ENCODE measurements around the gene FNDC1. TPM values are rescaled to one million over a fixed set of nuclear protein-coding genes. Genes with fewer than 3 reads are reported as not detected.

The FNDC1 gene
- total RNA-seq, 1 donor from 2014 or later, result 1.9 TPM

DNA sequence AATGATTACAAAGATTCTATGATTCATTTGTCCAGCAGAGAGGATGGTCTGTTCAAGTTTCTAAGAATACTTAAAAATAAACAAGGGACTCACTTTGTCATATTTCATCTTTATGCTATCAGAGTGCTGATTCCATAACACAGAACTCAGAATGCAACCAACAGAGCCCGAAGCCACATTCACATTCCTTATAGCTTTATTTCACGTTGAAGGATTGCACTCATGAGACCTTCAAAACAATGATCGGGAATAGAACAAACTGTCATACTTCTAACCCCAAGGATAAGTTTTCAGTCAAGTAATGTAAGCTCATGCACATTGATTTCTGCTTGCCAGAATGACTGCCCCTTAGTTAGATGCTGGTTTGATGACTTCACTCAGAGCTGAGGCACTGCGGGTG lies 25.2 kb downstream of the FNDC1 start:
- intact Hi-C loops (cut with micrococcal nuclease), result no loop called here
- no peak for ATAC-seq
- no peak for DNase-seq

GRCh38 chr6:159196430-159196975 lies 27.3 kb downstream of the FNDC1 start:
- DNase-seq (no peak), ATAC-seq (no peak)
- intact Hi-C loops (cut with micrococcal nuclease), result no loop called here

DNA sequence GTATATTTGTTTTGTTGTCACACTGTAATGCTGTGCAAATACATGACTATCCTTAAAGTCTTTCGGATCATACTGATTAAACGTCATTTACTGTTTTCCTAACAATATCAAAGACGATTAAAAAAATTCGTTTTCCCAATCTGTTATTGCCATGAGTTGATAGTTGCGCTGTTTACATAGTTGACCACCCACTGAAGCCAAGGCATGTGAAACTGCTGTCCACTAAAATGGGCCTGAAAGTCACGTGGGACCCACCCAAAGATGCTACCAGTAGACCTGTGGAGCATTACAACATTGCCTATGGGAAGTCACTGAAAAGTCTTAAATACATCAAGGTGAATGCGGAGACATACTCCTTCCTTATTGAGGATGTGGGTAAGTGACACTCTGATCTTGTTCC lies 28.1 kb downstream of the FNDC1 start:
- intact Hi-C loops (cut with micrococcal nuclease), result no loop called here
- DNase-seq (no peak), ATAC-seq (no peak)

DNA sequence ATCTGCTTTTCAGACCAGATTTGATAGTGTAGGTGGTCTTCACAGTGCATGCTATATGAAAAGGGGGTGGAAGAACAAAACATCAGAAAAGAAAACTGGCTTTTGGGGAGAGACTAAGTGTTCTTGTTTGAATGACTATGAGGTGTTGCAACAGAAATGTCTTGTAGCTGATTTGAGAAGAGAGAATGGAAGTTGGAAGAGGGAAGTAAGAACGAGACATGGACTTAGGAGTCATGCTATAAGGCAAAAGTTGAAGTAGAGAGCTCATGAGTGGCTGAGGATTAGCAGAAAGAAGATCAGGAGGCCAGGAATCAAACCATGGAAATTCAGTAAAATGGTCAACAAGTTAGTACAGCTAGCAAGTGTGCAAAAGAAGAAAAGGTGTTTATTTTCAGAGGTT lies 32.1 kb downstream of the FNDC1 start:
- ATAC-seq (no peak), DNase-seq (no peak)
- intact Hi-C loops (cut with micrococcal nuclease), result no loop called here

DNA sequence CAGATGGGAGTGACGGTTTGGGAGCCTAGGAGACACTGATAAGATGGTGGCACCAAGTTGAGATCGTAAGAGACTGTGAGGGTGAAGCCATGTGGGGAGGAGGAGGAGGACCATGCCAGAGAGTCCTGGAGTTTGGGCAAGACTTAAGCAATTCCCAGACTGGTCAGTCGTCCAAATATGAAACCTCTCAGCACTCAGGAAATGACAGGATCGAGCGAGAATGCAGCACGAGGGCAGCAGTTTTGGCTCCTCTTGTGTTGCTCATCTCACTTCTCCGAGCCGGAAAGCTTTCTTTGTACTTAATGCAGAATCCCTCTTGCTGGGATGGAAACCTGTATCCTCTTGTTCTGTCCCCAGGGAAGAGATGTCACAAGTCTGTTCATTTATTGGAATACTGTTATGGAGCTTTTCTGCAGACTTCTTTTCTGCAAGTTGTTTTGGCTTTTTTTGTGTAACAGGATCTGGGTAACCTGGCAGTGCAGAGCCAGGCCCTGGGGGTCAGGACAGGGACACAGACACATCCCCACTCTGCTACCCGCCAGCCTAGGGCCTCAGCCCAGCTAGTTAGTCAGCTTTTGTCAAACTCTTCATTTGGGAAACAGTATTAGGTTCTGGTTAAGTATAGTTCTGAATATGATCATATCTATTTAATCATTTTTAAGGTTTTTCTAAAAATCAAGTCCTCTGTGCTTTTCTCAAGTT lies 34.3 kb downstream of the FNDC1 start:
- no peak for DNase-seq
- peak; percentile 70 for ATAC-seq

DNA sequence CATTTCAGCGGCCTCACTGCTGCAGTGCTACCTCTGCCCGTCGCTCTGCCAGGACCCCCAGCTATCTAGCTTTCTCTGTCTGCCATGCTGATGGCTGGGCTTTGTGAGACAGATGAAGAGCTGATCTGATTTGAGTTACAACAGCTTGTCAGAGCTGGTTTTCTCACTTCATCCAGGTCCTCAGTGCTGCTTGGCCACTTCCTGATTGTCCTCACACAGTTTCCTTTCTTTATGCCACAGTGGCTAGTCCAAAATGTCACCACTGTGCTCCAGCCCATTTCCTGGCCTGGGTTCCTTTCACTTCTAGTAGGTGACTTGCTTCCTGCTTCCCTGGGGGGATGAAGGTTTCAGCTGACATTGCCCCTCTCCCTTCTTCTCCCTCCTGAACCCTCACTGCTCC lies 35.4 kb downstream of the FNDC1 start:
- no peak for DNase-seq
- ATAC-seq, result no peak
- intact Hi-C loops (cut with micrococcal nuclease), result no loop called here

More for the DNA sequence above, 34.3 kb downstream of the FNDC1 start:
- intact Hi-C loops (cut with micrococcal nuclease), result no loop called here

DNA sequence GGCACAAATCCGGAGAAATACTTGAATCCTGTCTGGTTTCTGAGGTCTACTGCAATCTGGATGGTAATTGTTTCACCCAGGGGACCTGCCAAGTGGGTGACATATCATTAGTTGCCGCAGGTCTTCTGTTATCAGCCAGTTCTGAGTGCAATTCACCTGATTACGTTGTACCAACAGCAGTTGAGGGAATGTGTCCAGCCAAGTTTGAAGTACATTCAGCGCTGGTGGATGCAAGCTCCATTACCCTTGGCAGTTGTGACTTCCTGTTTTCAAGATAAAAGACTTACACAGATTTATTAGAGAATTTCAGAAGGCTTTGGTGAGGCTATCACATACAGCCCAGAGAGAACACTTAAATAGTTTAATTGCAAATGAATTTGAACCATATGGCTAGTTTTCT lies 42.8 kb downstream of the FNDC1 start:
- ATAC-seq, result peak; percentile 93
- no peak for DNase-seq
- intact Hi-C loops (cut with micrococcal nuclease), result no loop called here

DNA sequence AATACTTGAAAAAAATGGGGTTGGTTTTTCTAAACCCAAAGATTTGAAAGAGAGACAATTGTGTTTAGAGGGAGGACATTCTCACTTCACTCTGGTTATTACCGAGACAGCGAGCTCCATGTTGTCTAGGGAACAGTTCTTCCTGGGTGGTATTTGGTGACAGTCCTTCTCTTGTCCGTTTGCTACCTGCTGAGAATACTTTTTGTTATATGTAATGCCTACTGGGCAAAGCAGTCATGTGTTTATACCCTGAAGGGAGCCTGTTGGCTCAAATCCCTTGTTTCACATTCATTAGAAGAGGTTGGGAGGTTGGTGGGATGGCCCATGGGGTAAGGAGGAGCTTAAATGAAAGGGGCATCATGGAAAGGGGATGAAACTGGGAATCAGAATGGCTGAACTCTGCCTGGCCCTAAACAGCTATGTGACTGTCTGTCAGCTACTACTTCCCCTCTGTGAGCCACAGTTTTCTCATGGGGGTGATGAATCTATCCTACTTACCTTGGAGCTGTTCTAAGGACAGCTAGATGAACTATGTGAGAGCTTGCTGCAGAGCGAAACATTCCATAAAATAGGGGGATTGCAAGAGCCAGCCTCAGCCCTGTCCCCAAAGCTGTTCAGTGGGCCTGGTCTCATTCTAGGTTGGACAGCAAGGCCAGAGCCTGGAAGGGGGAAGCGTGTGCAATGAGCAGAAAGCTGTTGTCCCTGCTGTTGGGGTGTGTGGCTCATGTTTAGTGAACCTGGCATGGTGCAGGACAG lies 43.5 kb downstream of the FNDC1 start:
- DNase-seq (no peak), ATAC-seq (no peak)
- intact Hi-C loops (cut with micrococcal nuclease), result no loop called here

DNA sequence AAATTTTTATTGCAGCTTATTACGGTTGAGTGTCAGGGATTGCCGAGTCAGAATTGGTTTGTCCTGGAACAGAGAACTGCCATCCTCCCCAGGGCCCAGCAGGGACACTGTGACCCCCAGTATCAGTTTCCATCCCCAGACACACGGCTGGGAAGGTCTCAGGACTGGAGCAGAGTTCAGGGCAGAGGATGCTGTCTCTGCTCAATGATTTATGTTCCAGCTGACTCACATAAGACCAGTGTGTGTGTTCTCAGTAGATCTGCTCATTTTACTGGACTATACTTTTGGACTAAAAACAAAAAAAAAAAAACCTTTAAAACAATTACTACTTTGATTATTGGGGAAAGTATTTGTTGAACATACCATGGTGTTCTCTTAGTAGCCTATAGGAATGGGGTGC lies 44.2 kb downstream of the FNDC1 start:
- ATAC-seq (no peak), DNase-seq (no peak)
- intact Hi-C loops (cut with micrococcal nuclease), result no loop called here

- intact Hi-C loops (cut with micrococcal nuclease), result no loop called here
- ATAC-seq (no peak), DNase-seq (no peak)
These were observed 45.1 kb downstream of the FNDC1 start for GRCh38 chr6:159214281-159214680.

DNA sequence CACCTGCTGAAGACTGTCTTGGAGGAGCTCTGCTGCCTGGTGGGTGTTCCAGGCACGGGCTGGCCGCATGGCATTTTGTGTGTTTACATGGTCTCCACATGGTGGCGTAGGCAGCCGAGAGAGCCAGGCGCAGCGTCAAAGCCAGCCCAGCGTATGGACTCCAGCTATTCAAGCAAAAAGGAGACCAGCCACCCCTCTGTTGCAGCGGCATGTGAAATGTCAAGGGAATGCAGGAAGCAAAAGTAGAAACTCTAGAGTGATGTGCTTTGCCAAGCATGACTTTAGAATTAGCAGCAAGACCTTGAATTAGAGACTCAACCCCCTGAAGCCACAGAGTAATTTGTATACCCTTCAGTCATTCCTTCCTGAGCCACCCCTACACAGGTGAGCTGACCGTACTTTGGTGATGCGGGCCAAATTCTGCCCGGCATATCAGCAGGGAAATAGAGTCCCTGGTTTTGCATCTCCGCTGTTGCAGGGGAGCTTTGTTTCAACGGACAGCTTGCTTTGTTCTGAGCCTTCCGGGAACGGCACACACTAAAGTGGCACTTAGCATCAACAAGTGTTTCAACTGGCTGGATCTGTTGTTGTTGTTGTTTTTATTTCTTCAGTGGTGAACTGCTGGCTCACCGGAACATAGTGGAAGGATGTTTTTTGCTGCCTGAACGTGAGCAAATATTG lies 48.5 kb downstream of the FNDC1 start:
- intact Hi-C loops (cut with micrococcal nuclease), result no loop called here
- DNase-seq (peak; percentile 50), ATAC-seq (peak; percentile 48)

GRCh38 chr6:159220093-159220492 lies 50.9 kb downstream of the FNDC1 start:
- no peak for DNase-seq
- intact Hi-C loops (cut with micrococcal nuclease), result no loop called here
- ATAC-seq, result no peak

DNA sequence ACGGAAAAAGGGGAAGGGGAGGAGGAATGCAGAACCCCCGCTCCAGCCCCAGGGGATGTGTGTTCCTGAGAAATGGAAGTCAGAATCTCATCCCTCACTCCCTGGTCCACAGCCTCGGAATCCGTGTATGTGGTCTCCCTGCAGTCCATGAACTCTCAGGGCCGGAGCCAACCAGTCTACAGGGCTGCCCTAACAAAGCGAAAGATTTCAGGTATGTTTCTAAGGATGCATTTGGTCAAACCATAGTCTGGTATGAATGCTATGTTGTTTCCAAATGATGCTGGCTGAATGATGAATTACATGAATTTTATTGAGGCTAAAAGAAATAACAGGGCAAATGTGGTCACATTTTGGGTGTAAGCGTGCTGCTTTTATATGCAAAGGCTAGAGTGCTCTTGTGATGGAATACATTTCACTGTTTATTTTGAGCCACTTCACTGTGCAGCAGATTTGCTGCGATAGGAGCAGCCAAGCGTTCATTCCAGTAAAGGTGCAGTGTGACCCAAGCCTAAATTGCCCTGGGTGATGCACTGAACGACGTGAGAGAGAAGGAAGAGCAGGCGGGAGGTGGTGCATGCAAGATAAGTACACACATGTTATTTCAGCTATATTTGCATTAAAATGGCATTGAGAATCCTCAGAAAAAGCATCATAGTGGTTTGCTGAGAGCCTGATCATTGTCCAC lies 52.4 kb downstream of the FNDC1 start:
- intact Hi-C loops (cut with micrococcal nuclease), result no loop called here
- DNase-seq, result no peak
- no peak for ATAC-seq

GRCh38 chr6:159224452-159224851 lies 55.3 kb downstream of the FNDC1 start:
- ATAC-seq (no peak), DNase-seq (no peak)
- intact Hi-C loops (cut with micrococcal nuclease), result no loop called here

GRCh38 chr6:159229651-159230051 lies 60.5 kb downstream of the FNDC1 start:
- DNase-seq, result no peak
- intact Hi-C loops (cut with micrococcal nuclease), result no loop called here
- peak; percentile 67 for ATAC-seq

DNA sequence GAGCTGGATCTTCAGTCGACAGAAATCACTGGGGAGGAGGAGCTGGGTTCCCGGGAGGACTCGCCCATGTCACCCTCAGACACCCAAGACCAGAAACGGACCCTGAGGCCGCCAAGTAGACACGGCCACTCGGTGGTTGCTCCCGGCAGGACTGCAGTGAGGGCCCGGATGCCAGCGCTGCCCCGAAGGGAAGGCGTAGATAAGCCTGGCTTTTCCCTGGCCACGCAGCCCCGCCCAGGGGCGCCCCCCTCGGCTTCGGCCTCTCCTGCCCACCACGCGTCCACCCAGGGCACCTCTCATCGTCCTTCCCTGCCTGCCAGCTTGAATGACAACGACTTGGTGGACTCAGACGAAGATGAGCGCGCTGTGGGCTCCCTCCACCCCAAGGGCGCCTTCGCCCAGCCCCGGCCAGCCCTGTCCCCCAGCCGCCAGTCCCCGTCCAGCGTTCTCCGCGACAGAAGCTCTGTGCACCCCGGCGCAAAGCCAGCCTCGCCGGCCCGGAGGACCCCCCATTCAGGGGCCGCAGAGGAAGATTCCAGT lies 63.0 kb downstream of the FNDC1 start:
- intact Hi-C loops (cut with micrococcal nuclease), result no loop called here
- no peak for DNase-seq
- ATAC-seq, result no peak

DNA sequence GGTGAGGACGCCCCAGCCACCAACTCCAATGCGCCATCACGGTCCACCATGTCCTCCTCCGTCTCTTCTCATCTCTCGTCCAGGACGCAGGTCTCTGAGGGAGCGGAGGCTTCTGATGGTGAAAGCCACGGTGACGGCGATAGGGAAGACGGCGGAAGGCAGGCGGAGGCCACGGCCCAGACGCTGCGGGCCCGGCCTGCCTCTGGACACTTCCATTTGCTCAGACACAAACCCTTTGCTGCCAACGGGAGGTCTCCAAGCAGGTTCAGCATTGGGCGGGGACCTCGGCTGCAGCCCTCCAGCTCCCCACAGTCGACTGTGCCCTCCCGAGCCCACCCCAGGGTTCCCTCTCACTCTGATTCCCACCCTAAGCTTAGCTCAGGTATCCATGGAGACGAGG lies 63.6 kb downstream of the FNDC1 start:
- no peak for DNase-seq

DNA sequence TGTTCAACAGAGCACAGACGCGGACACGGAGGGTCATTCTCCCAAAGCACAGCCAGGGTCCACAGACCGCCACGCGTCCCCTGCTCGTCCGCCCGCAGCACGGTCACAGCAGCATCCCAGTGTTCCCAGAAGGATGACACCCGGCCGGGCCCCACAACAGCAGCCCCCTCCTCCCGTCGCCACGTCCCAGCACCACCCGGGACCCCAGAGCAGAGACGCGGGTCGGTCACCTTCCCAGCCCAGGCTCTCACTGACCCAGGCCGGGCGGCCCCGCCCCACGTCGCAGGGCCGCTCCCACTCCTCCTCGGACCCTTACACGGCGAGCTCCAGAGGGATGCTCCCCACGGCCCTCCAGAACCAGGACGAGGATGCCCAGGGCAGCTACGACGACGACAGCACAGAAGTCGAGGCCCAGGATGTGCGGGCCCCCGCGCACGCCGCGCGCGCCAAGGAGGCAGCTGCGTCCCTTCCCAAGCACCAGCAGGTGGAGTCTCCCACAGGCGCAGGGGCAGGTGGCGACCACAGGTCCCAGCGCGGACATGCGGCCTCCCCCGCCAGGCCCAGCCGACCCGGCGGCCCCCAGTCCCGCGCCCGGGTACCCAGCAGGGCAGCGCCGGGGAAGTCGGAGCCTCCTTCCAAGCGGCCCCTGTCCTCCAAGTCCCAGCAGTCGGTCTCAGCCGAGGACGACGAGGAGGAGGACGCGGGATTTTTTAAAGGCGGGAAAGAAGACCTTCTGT lies 64.3 kb downstream of the FNDC1 start:
- intact Hi-C loops (cut with micrococcal nuclease), result no loop called here
- no peak for ATAC-seq
- no peak for DNase-seq

More for the DNA sequence above, 63.6 kb downstream of the FNDC1 start:
- intact Hi-C loops (cut with micrococcal nuclease), result no loop called here
- ATAC-seq, result no peak

- intact Hi-C loops (cut with micrococcal nuclease), result no loop called here
- DNase-seq, result no peak
These were observed 64.9 kb downstream of the FNDC1 start for GRCh38 chr6:159234102-159234553.

More at GRCh38 chr6:159234102-159234553, 64.9 kb downstream of the FNDC1 start:
- no peak for ATAC-seq

Measured in left ventricle myocardium superior (tissue), 1 donor.